Fibroblast of peridontal ligament (primary cell): ENCODE results near the gene SNX18.
"Not testable (repeated sequence)": the region's sequence is repeated elsewhere in the genome, so short reads cannot be mapped to it uniquely, and the experiment has no call there.

Experiments used
- DNase-seq: peaks from one replicate; pipeline ENCODE4 v3.0.0-alpha.2; 2010; ENCODE audit errors: extremely low read depth

The SNX18 gene

GRCh38 chr5:54517512-54518145 is at the start of gene SNX18:
Gene SNX18, plus strand, starts transcription at chr5:54517759. Its CDS starts 194 bp downstream, at chr5:54517953.
- DNase-seq, result peak; percentile 92

GRCh38 chr5:54469622-54470021 is 47.9 kb upstream of the SNX18 start:
- peak; percentile 49 for DNase-seq

GRCh38 chr5:54470128-54470527 is 47.4 kb upstream of the SNX18 start:
- peak; percentile 88 for DNase-seq

GRCh38 chr5:54470677-54471076 is 46.9 kb upstream of the SNX18 start:
- peak; percentile 96 for DNase-seq

- DNase-seq, result no peak
Measured at GRCh38 chr5:54471398-54471797, 46.2 kb upstream of the SNX18 start.

GRCh38 chr5:54476682-54477081 is 40.9 kb upstream of the SNX18 start:
- no peak for DNase-seq

GRCh38 chr5:54477941-54478478 is 39.5 kb upstream of the SNX18 start:
- no peak for DNase-seq

- DNase-seq, result no peak
Measured at GRCh38 chr5:54480296-54480695, 37.3 kb upstream of the SNX18 start.

- DNase-seq, result no peak
Measured at GRCh38 chr5:54484219-54484894, 33.2 kb upstream of the SNX18 start.

GRCh38 chr5:54485659-54486058 is 31.9 kb upstream of the SNX18 start:
- not testable (repeated sequence) for DNase-seq

- DNase-seq, result not testable (repeated sequence)
Measured at GRCh38 chr5:54489648-54489979, 27.9 kb upstream of the SNX18 start.

- no peak for DNase-seq
Measured at GRCh38 chr5:54491326-54491725, 26.2 kb upstream of the SNX18 start.

- DNase-seq, result no peak
Measured at GRCh38 chr5:54492178-54492577, 25.4 kb upstream of the SNX18 start.

GRCh38 chr5:54495027-54495426 is 22.5 kb upstream of the SNX18 start:
- no peak for DNase-seq

GRCh38 chr5:54514291-54514690 is 3.3 kb upstream of the SNX18 start:
- no peak for DNase-seq

GRCh38 chr5:54514841-54515432 is 2.6 kb upstream of the SNX18 start:
- peak; percentile 89 for DNase-seq

- DNase-seq, result no peak
Measured at GRCh38 chr5:54515634-54516033, 1.9 kb upstream of the SNX18 start.

- peak; percentile 80 for DNase-seq
Measured at GRCh38 chr5:54516051-54516655, 1.4 kb upstream of the SNX18 start.

GRCh38 chr5:54517174-54517511 is 416 bp upstream of the SNX18 start:
- DNase-seq, result no peak

GRCh38 chr5:54518146-54518817 is 723 bp downstream of the SNX18 start:
- no peak for DNase-seq

- peak; percentile 49 for DNase-seq
Measured at GRCh38 chr5:54518818-54519508, 1.4 kb downstream of the SNX18 start.

- no peak for DNase-seq
Measured at GRCh38 chr5:54519509-54519876, 1.9 kb downstream of the SNX18 start.
